Measurements from ENCODE around the gene SCAPER.

DNA sequence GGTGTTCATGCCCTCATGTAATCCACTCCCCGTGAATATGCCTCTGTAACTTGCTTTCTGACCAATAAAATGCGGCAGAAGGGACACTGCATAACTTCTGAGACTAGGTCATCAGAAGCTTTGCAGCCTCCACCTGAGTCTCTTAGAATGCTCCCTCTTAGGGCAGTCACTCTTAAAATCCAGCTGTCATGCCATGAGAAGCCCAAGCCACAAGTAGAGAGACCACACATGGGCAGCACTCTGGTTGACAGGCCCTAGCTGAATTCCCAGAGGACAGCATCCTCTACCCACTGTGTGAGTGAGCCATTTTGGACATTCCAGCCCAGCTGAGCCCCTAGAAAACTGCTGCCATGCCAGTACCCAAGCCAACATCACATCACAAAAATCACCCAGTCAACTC lies 41.4 kb downstream of the SCAPER start:
- TF ChIP-seq, protein P1, sequence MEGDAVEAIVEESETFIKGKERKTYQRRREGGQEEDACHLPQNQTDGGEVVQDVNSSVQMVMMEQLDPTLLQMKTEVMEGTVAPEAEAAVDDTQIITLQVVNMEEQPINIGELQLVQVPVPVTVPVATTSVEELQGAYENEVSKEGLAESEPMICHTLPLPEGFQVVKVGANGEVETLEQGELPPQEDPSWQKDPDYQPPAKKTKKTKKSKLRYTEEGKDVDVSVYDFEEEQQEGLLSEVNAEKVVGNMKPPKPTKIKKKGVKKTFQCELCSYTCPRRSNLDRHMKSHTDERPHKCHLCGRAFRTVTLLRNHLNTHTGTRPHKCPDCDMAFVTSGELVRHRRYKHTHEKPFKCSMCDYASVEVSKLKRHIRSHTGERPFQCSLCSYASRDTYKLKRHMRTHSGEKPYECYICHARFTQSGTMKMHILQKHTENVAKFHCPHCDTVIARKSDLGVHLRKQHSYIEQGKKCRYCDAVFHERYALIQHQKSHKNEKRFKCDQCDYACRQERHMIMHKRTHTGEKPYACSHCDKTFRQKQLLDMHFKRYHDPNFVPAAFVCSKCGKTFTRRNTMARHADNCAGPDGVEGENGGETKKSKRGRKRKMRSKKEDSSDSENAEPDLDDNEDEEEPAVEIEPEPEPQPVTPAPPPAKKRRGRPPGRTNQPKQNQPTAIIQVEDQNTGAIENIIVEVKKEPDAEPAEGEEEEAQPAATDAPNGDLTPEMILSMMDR (IDR thresholded peaks at IDR 0.05): no peak
- TF ChIP-seq EZH2 (IDR thresholded peaks at IDR 0.05; ENCODE audit: borderline replicate concordance, insufficient read depth, low read depth, low read length, poor library complexity, severe bottlenecking): no peak
